ENCODE results near the gene REG4.

DNA sequence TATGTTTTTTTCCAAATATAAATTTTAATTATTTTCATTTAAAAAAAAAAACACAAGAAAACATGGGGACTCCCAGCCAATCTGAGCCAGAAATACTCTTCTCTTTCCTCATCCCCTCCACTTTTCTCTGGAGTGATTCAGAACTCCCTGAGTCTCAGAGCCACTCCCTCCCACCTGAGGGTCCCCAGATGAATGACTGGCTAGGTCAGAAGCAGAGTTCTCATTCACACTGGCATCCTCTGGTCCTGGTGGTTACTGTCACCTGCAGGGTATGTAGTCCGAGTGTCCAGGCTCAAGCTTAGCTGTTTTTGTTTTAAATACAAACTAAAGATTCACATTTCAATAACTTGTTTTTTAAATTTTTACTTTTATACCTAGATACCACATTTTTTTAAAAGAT, 48.9 kb downstream of the REG4 start:
- no peak for TF ChIP-seq ZFX (IDR thresholded peaks at IDR 0.05)
- TF ChIP-seq, protein P1, sequence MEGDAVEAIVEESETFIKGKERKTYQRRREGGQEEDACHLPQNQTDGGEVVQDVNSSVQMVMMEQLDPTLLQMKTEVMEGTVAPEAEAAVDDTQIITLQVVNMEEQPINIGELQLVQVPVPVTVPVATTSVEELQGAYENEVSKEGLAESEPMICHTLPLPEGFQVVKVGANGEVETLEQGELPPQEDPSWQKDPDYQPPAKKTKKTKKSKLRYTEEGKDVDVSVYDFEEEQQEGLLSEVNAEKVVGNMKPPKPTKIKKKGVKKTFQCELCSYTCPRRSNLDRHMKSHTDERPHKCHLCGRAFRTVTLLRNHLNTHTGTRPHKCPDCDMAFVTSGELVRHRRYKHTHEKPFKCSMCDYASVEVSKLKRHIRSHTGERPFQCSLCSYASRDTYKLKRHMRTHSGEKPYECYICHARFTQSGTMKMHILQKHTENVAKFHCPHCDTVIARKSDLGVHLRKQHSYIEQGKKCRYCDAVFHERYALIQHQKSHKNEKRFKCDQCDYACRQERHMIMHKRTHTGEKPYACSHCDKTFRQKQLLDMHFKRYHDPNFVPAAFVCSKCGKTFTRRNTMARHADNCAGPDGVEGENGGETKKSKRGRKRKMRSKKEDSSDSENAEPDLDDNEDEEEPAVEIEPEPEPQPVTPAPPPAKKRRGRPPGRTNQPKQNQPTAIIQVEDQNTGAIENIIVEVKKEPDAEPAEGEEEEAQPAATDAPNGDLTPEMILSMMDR (conservative IDR thresholded peaks at IDR 0.05) = no peak
